A673 (cell line): Measurements from ENCODE around the gene WNT7A. TPM values are rescaled to one million over a fixed set of nuclear protein-coding genes. Genes with fewer than 3 reads are reported as not detected.

Experiments
- BruUV-seq: library from RNA; stranded (reverse); fragments of 400-500 nt; replicated peaks from 2 replicates; lab custom pipeline; 2021; lab: Mats Ljungman, UMichigan
- CTCF ChIA-PET: fragments of 300-600 bp; sonication (Branson Sonifier 250); formaldehyde crosslinking; loops from one replicate; lab custom pipeline; 2022; ENCODE audit warnings: antibody characterized with exemption; lab: Charles Lee
- POLR2A ChIA-PET: fragments of 300-600 bp; sonication (Branson Sonifier 250); formaldehyde crosslinking; loops from one replicate; lab custom pipeline; 2022; ENCODE audit warnings: antibody characterized with exemption; ENCODE audit not compliant: low non-redundant PET; lab: Charles Lee
- DNase-seq: peaks from one replicate; pipeline ENCODE4 v3.0.0-alpha.2; 2015; ENCODE audit warnings: low spot score
- H3K27ac ChIP-seq: fragments of 200-600 bp; sonication (generic); 2 replicates; pipeline ENCODE4 v1.5.1; 2016; ENCODE audit warnings: mixed run types, low read depth, mild to moderate bottlenecking, mixed read lengths, antibody characterized with exemption, low read length; ENCODE audit not compliant: poor library complexity, severe bottlenecking
- H3K27me3 ChIP-seq: fragments of 200-600 bp; sonication (generic); replicated peaks from 2 replicates; pipeline ENCODE4 v1.6.1; 2017; ENCODE audit warnings: mixed run types, low read depth, mild to moderate bottlenecking, mixed read lengths, antibody characterized with exemption, low read length; ENCODE audit not compliant: insufficient read depth, poor library complexity
- H3K36me3 ChIP-seq: fragments of 200-600 bp; sonication (generic); 2 replicates; pipeline ENCODE4 v1.6.1; 2016; ENCODE audit warnings: mixed run types, mild to moderate bottlenecking, mixed read lengths, antibody characterized with exemption, low read length; ENCODE audit not compliant: insufficient read depth, poor library complexity, severe bottlenecking
- H3K4me1 ChIP-seq: fragments of 200-600 bp; sonication (generic); 2 replicates; pipeline ENCODE4 v1.6.1; 2017; ENCODE audit warnings: mixed run types, mild to moderate bottlenecking, mixed read lengths, antibody characterized with exemption, low read length; ENCODE audit not compliant: insufficient read depth, poor library complexity, severe bottlenecking
- H3K4me3 ChIP-seq: fragments of 200-600 bp; sonication (generic); 2 replicates; pipeline ENCODE4 v1.5.1; 2016; ENCODE audit warnings: low read depth, mixed run types, mild to moderate bottlenecking, mixed read lengths, low read length; ENCODE audit not compliant: poor library complexity, severe bottlenecking
- H3K9me3 ChIP-seq: fragments of 200-600 bp; sonication (generic); 2 replicates; pipeline ENCODE4 v1.6.1; 2016; ENCODE audit warnings: mixed run types, low read depth, mild to moderate bottlenecking, mixed read lengths, antibody characterized with exemption, low read length; ENCODE audit not compliant: poor library complexity, severe bottlenecking
- CTCF ChIP-seq: fragments of 300-800, 200-600 bp; sonication (generic); conservative IDR thresholded peaks from 2 replicates; pipeline ENCODE4 v1.5.1; 2017; ENCODE audit warnings: low read depth, mild to moderate bottlenecking, antibody characterized with exemption, low read length, moderate library complexity, mixed read lengths
- EZH2 ChIP-seq: fragments of 200-600 bp; sonication (generic); IDR thresholded peaks from 2 replicates; pipeline ENCODE4 v1.6.1; 2017; ENCODE audit warnings: borderline replicate concordance, low read depth, mild to moderate bottlenecking, mixed read lengths, antibody characterized with exemption, low read length; ENCODE audit not compliant: poor library complexity, severe bottlenecking
- intact Hi-C: fragments of 100-400 bp; cut with micrococcal nuclease; formaldehyde crosslinking; loops from one replicate; pipeline ENCODE4 v1.10.0; 2022; ENCODE audit not compliant: unreplicated experiment
- total RNA-seq: library from RNA; stranded (reverse); gene quantifications from 2 replicates; pipeline ENCODE4 v1.2.3, GENCODE V29; 2021

WNT7A gene
- total RNA-seq, 1 experiment from 2014 or later: not detected

GRCh38 chr3:13840456-13840855, 39.4 kb downstream of the WNT7A start:
- Histone ChIP-seq H3K9me3 (no peaks in the 10 kb centered on the region), H3K27ac (no peak overlapping the region), H3K36me3 (no peaks in the 10 kb centered on the region), H3K4me3 (no peak overlapping the region), H3K27me3 (no peaks in the 10 kb centered on the region), H3K4me1 (no peaks in the 10 kb centered on the region)
- ChIA-PET POLR2A (no interaction called here), CTCF (no interaction called here)
- no peak for TF ChIP-seq EZH2
- TF ChIP-seq CTCF: no peak
- intact Hi-C loops: no loop called here
- DNase-seq: no peak
- no TSS peak for BruUV-seq

GRCh38 chr3:13839726-13840340, 40.0 kb downstream of the WNT7A start:
- TF ChIP-seq CTCF (no peak), EZH2 (no peak)
- ChIA-PET CTCF (no interaction called here), POLR2A (no interaction called here)
- intact Hi-C loops: no loop called here
- no peak overlapping the region for H3K4me3 ChIP-seq
- no peaks in the 10 kb centered on the region for H3K4me1 ChIP-seq
- DNase-seq: no peak
- no peaks in the 10 kb centered on the region for H3K27me3 ChIP-seq
- no peaks in the 10 kb centered on the region for H3K36me3 ChIP-seq
- no peak overlapping the region for H3K27ac ChIP-seq
- H3K9me3 ChIP-seq: no peaks in the 10 kb centered on the region
- BruUV-seq: no TSS peak

DNA sequence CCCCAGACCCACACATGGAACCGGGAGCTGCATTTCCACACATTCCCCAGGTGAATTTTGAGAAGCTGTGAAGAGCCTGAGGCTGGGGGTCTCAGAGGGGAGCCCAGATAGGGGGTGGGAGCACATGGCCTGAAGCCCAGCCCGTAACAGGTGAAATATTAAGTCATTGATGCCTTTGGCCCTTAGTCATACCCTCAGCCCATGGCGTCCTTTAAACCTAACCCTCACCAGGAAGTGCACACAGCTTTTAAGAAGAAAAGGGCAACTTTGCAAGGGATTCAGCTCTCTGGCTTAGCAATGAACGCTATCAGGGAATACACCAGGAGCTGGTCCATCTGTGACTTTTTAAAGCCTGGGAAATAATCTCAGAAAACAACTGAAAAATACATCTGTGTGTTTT, 40.6 kb downstream of the WNT7A start:
- DNase-seq: no peak
- BruUV-seq: no TSS peak
- intact Hi-C loops: no loop called here
- TF ChIP-seq CTCF (no peak), EZH2 (no peak)
- no peak overlapping the region for H3K4me3 ChIP-seq
- no peaks in the 10 kb centered on the region for H3K4me1 ChIP-seq
- no peaks in the 10 kb centered on the region for H3K9me3 ChIP-seq
- H3K27ac ChIP-seq: no peak overlapping the region
- no peaks in the 10 kb centered on the region for H3K27me3 ChIP-seq
- POLR2A ChIA-PET: no interaction called here
- CTCF ChIA-PET: no interaction called here
- H3K36me3 ChIP-seq: no peaks in the 10 kb centered on the region
